HEK293 (cell line): ENCODE data around the gene CCDC187.
A peak's percentile ranks its signal among the peaks of the same experiment; 100 is the strongest.
"Not testable (repeated sequence)": the region's sequence is repeated elsewhere in the genome, so short reads cannot be mapped to it uniquely, and the experiment has no call there.

Source experiments
- CTCF ChIA-PET: fragments of 350-600 bp; formaldehyde crosslinking; extraction: SDS; loops from one replicate; lab custom pipeline; 2021; ENCODE audit warnings: antibody characterized with exemption; lab: Yijun Ruan, JAX
- POLR2A ChIA-PET: fragments of 300-600 bp; formaldehyde crosslinking; extraction: SDS; loops from one replicate; lab custom pipeline; 2020; ENCODE audit warnings: antibody characterized with exemption, inconsistent platforms; lab: Yijun Ruan, JAX
- H3K27ac ChIP-seq: fragments of 200-500 bp; sonication (Bioruptor generic); 2 replicates; pipeline ENCODE4 v1.5.1; 2014; ENCODE audit warnings: low read depth, low read length, control low read depth, inconsistent platforms; ENCODE audit errors: extremely low read depth
- H3K36me3 ChIP-seq, 2 experiments: fragments of 200-500 bp in 1 of 2; sonication (Bioruptor generic) in 1 of 2; 1 replicate in 1 of 2; 2 replicates in 1 of 2; pipeline ENCODE4 v1.5.1; 2014 to 2017; ENCODE audit warnings: inconsistent platforms in 2 of 2, low read length in 2 of 2; ENCODE audit not compliant: control insufficient read depth in 2 of 2, insufficient read depth in 1 of 2
- H3K4me1 ChIP-seq: fragments of 200-500 bp; sonication (Bioruptor generic); 2 replicates; pipeline ENCODE4 v1.5.1; 2014; ENCODE audit warnings: mild to moderate bottlenecking, low read length, inconsistent platforms; ENCODE audit not compliant: control insufficient read depth, insufficient read depth
- H3K4me3 ChIP-seq: 2 replicates; pipeline ENCODE4 v1.5.1; 2011; ENCODE audit warnings: low read depth, mild to moderate bottlenecking, control low read depth, low read length, moderate library complexity
- H3K9me3 ChIP-seq: fragments of 200-500 bp; sonication (Bioruptor generic); 2 replicates; pipeline ENCODE4 v1.5.1; 2014; ENCODE audit warnings: low read depth, low read length, inconsistent platforms; ENCODE audit not compliant: control insufficient read depth, insufficient read depth
- BCL11B ChIP-seq: fragments of 450-650 bp; formaldehyde crosslinking; IDR thresholded peaks from 2 replicates; pipeline ENCODE4 v1.5.1; 2016; ENCODE audit warnings: low read depth, missing biosample characterization, missing genetic modification characterization
- FEZF1 ChIP-seq: fragments of 450-650 bp; formaldehyde crosslinking; IDR thresholded peaks from 2 replicates; pipeline ENCODE4 v1.5.1; 2016; ENCODE audit warnings: missing biosample characterization, missing genetic modification characterization
- HOXA7 ChIP-seq: sonication (generic); formaldehyde crosslinking; IDR thresholded peaks from 2 replicates; pipeline ENCODE4 v1.8.1; 2022; ENCODE audit warnings: missing genetic modification reagents, borderline replicate concordance
- HOXC10 ChIP-seq: sonication (generic); formaldehyde crosslinking; IDR thresholded peaks from 2 replicates; pipeline ENCODE4 v1.8.1; 2023; ENCODE audit warnings: mild to moderate bottlenecking, missing genetic modification reagents
- KLF8 ChIP-seq: fragments of 450-650 bp; formaldehyde crosslinking; IDR thresholded peaks from 2 replicates; pipeline ENCODE4 v1.5.1; 2016; ENCODE audit warnings: missing biosample characterization, missing genetic modification characterization
- YY1 ChIP-seq: fragments of 450-650 bp; formaldehyde crosslinking; IDR thresholded peaks from 2 replicates; pipeline ENCODE4 v1.5.1; 2018; ENCODE audit warnings: missing biosample characterization, missing genetic modification characterization
- ZBTB11 ChIP-seq: fragments of 450-650 bp; formaldehyde crosslinking; conservative IDR thresholded peaks from 2 replicates; pipeline ENCODE4 v1.5.1; 2016; ENCODE audit warnings: low read depth, missing biosample characterization, missing genetic modification characterization
- ZBTB26 ChIP-seq: fragments of 450-650 bp; formaldehyde crosslinking; optimal IDR thresholded peaks from 2 replicates; pipeline ENCODE3; 2016; ENCODE audit warnings: missing biosample characterization, mild to moderate bottlenecking, missing genetic modification characterization
- ZEB2 ChIP-seq: fragments of 450-650 bp; formaldehyde crosslinking; IDR thresholded peaks from 2 replicates; pipeline ENCODE4 v1.5.1; 2016; ENCODE audit warnings: missing biosample characterization, missing genetic modification characterization
- ZNF140 ChIP-seq: fragments of 450-650 bp; formaldehyde crosslinking; IDR thresholded peaks from 2 replicates; pipeline ENCODE4 v1.5.1; 2016; ENCODE audit warnings: missing biosample characterization, missing genetic modification characterization
- ZNF157 ChIP-seq: fragments of 450-650 bp; formaldehyde crosslinking; IDR thresholded peaks from 2 replicates; pipeline ENCODE4 v1.5.1; 2016; ENCODE audit warnings: missing biosample characterization, missing genetic modification characterization
- ZNF174 ChIP-seq: fragments of 450-650 bp; formaldehyde crosslinking; IDR thresholded peaks from 2 replicates; pipeline ENCODE4 v1.5.0; 2017; ENCODE audit warnings: missing biosample characterization, mild to moderate bottlenecking, missing genetic modification characterization
- ZNF518A ChIP-seq: fragments of 450-650 bp; formaldehyde crosslinking; conservative IDR thresholded peaks from 2 replicates; pipeline ENCODE4 v1.5.1; 2016; ENCODE audit warnings: low read depth, missing biosample characterization, missing genetic modification characterization
- ZNF530 ChIP-seq: fragments of 450-650 bp; formaldehyde crosslinking; IDR thresholded peaks from 2 replicates; pipeline ENCODE4 v1.5.1; 2016; ENCODE audit warnings: low read depth, missing biosample characterization, missing genetic modification characterization
- ZNF544 ChIP-seq: fragments of 450-650 bp; formaldehyde crosslinking; IDR thresholded peaks from 2 replicates; pipeline ENCODE4 v1.5.0; 2017; ENCODE audit warnings: missing biosample characterization, missing genetic modification characterization
- ZNF548 ChIP-seq: fragments of 450-650 bp; formaldehyde crosslinking; IDR thresholded peaks from 2 replicates; pipeline ENCODE4 v1.5.1; 2016; ENCODE audit warnings: missing biosample characterization, missing genetic modification characterization
- ZNF558 ChIP-seq: fragments of 450-650 bp; formaldehyde crosslinking; IDR thresholded peaks from 2 replicates; pipeline ENCODE4 v1.5.1; 2016; ENCODE audit warnings: missing biosample characterization, missing genetic modification characterization
- ZNF560 ChIP-seq: fragments of 450-650 bp; formaldehyde crosslinking; IDR thresholded peaks from 2 replicates; pipeline ENCODE4 v1.5.1; 2017; ENCODE audit warnings: missing biosample characterization, missing genetic modification characterization, borderline replicate concordance
- ZNF677 ChIP-seq: fragments of 450-650 bp; IDR thresholded peaks from 2 replicates; pipeline ENCODE4 v1.5.0; 2018; ENCODE audit warnings: missing biosample characterization, mild to moderate bottlenecking, missing genetic modification characterization, moderate library complexity
- ZNF837 ChIP-seq: fragments of 450-650 bp; formaldehyde crosslinking; IDR thresholded peaks from 2 replicates; pipeline ENCODE4 v1.5.1; 2016; ENCODE audit warnings: missing biosample characterization, missing genetic modification characterization
- ZSCAN23 ChIP-seq: fragments of 450-650 bp; formaldehyde crosslinking; IDR thresholded peaks from 2 replicates; pipeline ENCODE4 v1.5.1; 2016; ENCODE audit warnings: missing biosample characterization, missing genetic modification characterization

The CCDC187 gene

GRCh38 chr9:136267261-136268111, 36.4 kb downstream of the CCDC187 start (continued):
- peak; percentile 51 for TF ChIP-seq ZBTB26 (tag by site-specific recombination)
- peak; percentile 44; the same call in 1 of the 2 replicates for TF ChIP-seq YY1 (tag by site-specific recombination)
- TF ChIP-seq, all 188 proteins: peak for 23

- H3K9me3 ChIP-seq, H3K4me3 ChIP-seq, H3K4me1 ChIP-seq, H3K36me3 ChIP-seq, H3K27ac ChIP-seq: not testable (repeated sequence)
- ChIA-PET CTCF (interaction anchor here (0.5 to 2.4 kb wide), 8 partner anchors 12 to 494 kb away, joined by 3 to 16 read pairs (median 4); no protein-coding TSS in a partner anchor), POLR2A (interaction anchor here (0.6 to 1.3 kb wide), 16 partner anchors 11 to 761 kb away, joined by 3 to 5 read pairs (median 3); partner anchors contain the start of genes ENTR1, PMPCA and QSOX2)
Observed at GRCh38 chr9:136266641-136267040, 37.3 kb downstream of the CCDC187 start.

- TF ChIP-seq ZNF558 (tag by site-specific recombination) (no peak), ZNF518A (tag by site-specific recombination) (no peak), FEZF1 (tag by site-specific recombination) (no peak), ZSCAN23 (tag by site-specific recombination) (no peak), HOXA7 (CRISPR knock-in tag) (no peak), BCL11B (tag by site-specific recombination) (no peak), ZBTB11 (tag by site-specific recombination) (no peak), HOXC10 (CRISPR knock-in tag) (no peak), ZNF677 (no peak), ZNF548 (no peak), ZEB2 (tag by site-specific recombination) (no peak), ZNF837 (no peak), ZNF544 (tag by site-specific recombination) (no peak), ZNF560 (tag by site-specific recombination) (no peak), ZNF140 (tag by site-specific recombination) (no peak), ZNF174 (tag by site-specific recombination) (no peak), KLF8 (tag by site-specific recombination) (no peak), ZNF530 (tag by site-specific recombination) (no peak), ZNF157 (tag by site-specific recombination) (no peak)
- no peaks in the 10 kb centered on the region for H3K36me3 ChIP-seq
- POLR2A ChIA-PET = no interaction called here
- no peak overlapping the region for H3K4me3 ChIP-seq
- H3K9me3 ChIP-seq = no peaks in the 10 kb centered on the region
- H3K27ac ChIP-seq = no peak overlapping the region
- CTCF ChIA-PET = no interaction called here
- no peaks in the 10 kb centered on the region for H3K4me1 ChIP-seq
Observed at GRCh38 chr9:136265561-136266355, 38.1 kb downstream of the CCDC187 start.
